Kidney epithelial cell (primary cell): ENCODE data around the gene PLCG2. TPM values are rescaled to one million over a fixed set of nuclear protein-coding genes. Genes with fewer than 3 reads are reported as not detected.
A peak's percentile ranks its signal among the peaks of the same experiment; 100 is the strongest.

ENCODE experiments used
- DNase-seq: peaks from one replicate; pipeline ENCODE4 v3.0.0-alpha.2; 2010; ENCODE audit warnings: low read depth
- H3K27me3 ChIP-seq: 2 replicates; pipeline ENCODE4 v1.6.0; 2011; ENCODE audit warnings: low read length; ENCODE audit not compliant: control insufficient read depth, insufficient read depth
- H3K36me3 ChIP-seq: 2 replicates; pipeline ENCODE4 v1.5.1; 2011; ENCODE audit warnings: low read length; ENCODE audit not compliant: control insufficient read depth, insufficient read depth
- H3K4me3 ChIP-seq: 2 replicates; pipeline ENCODE4 v1.5.1; 2011; ENCODE audit warnings: low read depth, mild to moderate bottlenecking, control low read depth, low read length
- total RNA-seq: library from RNA; depleted of rRNA; stranded (reverse); fragments of >200 nt; gene quantifications from 2 replicates; pipeline ENCODE4 v1.2.3, GENCODE V29; 2015
- TF ChIP-seq, protein P1 (sequence below): IDR thresholded peaks from 2 replicates; pipeline ENCODE4 v1.5.1; 2011; ENCODE audit warnings: mild to moderate bottlenecking, moderate library complexity, low read length, control low read depth, inconsistent platforms; ENCODE audit not compliant: insufficient read depth, poor library complexity, severe bottlenecking

The PLCG2 gene
- total RNA-seq, 1 donor from 2014 or later = 17.3 TPM

DNA sequence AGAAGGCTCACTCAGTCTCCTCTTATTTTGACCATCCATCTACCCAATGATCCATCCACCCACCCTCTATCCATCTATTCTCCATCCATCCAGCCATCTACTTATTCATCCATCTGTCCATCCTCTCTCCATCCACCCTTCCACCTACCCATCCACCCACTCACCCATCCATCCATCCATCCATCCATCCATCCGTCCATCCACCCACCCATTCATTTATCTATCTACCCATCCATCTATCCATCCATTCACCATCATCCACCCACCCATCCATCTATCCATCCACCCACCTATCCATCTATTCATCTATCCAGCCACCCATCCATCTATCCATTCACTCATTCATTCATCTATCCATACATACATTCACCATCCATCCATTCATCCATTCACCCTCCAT lies 45.8 kb upstream of the PLCG2 start:
- DNase-seq = no peak
- TF ChIP-seq, protein P1, sequence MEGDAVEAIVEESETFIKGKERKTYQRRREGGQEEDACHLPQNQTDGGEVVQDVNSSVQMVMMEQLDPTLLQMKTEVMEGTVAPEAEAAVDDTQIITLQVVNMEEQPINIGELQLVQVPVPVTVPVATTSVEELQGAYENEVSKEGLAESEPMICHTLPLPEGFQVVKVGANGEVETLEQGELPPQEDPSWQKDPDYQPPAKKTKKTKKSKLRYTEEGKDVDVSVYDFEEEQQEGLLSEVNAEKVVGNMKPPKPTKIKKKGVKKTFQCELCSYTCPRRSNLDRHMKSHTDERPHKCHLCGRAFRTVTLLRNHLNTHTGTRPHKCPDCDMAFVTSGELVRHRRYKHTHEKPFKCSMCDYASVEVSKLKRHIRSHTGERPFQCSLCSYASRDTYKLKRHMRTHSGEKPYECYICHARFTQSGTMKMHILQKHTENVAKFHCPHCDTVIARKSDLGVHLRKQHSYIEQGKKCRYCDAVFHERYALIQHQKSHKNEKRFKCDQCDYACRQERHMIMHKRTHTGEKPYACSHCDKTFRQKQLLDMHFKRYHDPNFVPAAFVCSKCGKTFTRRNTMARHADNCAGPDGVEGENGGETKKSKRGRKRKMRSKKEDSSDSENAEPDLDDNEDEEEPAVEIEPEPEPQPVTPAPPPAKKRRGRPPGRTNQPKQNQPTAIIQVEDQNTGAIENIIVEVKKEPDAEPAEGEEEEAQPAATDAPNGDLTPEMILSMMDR = no peak
- no peaks in the 10 kb centered on the region for H3K36me3 ChIP-seq
- H3K27me3 ChIP-seq = no peaks in the 10 kb centered on the region
- no peak overlapping the region for H3K4me3 ChIP-seq

DNA sequence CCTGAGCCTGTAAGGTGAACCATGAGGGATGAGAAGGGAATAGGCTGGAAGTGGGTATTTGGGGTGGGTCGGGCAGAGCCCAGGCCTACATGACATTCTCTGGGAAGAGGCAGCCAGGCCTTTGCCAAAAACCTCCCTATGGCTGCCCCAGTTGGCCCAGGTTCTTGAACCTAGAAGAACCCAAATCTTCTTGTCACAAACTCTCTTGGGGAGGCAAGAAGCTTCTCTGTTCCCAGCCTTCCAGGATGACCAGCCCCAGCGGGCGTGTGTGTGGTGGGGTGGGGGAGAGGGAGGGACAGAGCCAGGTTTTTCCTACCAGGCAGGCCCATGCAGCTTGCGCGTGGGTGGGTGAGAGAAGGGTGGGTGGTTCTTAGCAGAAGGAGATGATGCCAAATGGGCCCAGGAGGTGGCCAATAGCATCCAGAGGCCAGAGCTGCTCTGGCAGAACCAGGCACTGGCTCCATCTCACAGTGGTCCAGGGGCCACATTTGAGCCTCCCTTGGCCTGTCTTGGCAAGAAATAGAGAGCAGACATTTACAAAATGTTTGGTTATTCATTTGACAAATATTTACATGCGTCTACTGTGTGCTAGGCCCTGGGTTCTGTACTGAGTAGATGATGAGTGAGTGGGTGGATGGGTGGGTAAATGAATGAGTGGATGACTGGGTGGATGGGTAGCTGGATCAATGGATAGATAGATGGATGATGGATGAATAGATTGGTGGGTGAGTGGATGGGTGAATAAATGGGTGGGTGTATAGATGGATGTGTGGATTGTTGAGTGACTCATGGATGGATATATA lies 44.3 kb upstream of the PLCG2 start:
- Histone ChIP-seq H3K4me3 (no peak overlapping the region), H3K27me3 (no peaks in the 10 kb centered on the region), H3K36me3 (no peaks in the 10 kb centered on the region)
- TF ChIP-seq, protein P1 = no peak
- DNase-seq = no peak

DNA sequence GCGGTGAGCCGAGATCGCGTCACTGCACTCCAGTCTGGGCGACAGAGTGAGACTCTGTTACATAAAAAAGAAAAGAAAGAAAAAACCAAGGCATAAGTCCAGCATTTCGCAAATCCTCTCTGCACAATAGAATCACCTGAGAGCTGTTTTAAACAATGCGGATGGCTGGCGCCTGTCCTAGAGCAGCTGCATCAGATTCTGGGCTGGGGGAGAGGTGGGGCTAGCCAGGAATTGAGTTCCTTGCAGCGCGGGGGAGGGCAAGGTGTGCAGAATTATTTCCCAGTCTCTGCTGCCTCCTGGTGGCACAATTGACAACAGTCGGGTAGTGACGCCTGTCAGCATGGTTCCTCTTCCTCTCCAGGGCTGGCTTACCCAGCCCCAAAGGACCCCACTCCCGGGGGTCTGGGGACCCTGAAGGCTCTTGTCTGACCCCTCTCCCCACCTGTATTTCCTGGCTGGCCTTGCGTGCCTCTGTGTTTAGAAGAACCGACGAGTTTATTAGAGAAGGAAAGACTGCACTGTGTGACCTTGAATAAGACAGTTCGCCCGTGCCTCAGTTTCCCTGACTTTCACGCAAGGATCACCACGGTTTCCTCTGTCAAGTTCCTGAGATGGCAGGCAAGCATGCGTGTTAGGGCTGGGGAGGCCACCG lies 41.1 kb upstream of the PLCG2 start:
- TF ChIP-seq, protein P1 = peak; percentile 79
- no peaks in the 10 kb centered on the region for H3K27me3 ChIP-seq
- no peaks in the 10 kb centered on the region for H3K36me3 ChIP-seq
- H3K4me3 ChIP-seq = no peak overlapping the region
- peak; percentile 38 for DNase-seq

DNA sequence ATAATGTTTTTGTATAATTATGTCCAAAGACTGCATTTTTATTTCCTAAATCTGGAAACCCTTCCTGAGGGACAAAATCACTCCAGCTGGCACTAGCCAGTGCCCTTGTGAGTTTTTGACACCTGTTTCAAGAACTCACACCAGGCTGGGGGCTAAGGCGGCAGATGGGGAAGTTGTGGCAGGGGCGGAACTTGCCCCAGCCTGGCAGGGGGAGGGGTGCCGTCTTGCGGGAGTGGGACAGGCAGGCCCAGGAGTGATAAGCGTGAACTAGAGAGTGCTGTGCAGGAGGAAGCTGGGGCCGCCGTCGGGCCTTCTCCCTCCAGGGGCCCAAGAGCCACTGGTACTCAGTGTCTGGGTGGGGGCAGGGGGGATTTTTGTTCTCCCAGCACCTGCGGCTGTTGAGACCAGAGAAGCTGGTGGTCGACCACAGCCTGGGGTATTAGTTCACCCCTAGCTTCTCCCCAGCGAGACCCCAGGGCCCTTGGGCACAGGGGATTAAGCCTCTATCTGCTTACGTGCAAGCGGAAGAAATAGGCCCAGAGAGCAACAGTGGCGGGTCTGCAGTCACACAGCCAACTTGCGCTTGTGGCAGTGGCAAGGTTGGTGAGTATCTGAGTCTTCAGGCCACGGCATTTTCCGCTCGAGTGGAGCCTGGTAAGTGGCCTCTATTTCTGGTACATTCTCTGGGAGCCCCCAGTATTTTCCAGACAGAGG lies 40.2 kb upstream of the PLCG2 start:
- no peaks in the 10 kb centered on the region for H3K27me3 ChIP-seq
- TF ChIP-seq, protein P1 = no peak
- no peak for DNase-seq
- no peak overlapping the region for H3K4me3 ChIP-seq
- H3K36me3 ChIP-seq = no peaks in the 10 kb centered on the region

DNA sequence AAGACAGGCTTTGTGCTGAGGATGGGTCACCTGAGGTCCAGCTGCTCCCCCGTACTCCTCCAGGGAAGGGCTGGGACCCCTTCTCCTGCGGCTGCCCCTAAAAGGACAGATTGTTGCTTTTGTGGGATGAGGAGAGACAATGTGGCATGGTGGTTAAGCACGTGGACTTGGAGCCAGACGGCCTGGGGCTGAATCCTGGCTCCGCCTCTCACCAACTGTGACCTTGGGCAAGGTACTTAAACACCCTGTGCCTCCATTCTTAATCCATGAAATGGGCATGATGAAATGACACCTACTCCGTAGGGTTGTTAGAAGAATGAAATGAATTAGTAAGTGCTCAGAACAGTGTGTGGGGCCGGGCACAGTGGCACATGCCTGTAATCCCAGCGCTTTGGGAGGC lies 39.6 kb upstream of the PLCG2 start:
- H3K27me3 ChIP-seq = no peaks in the 10 kb centered on the region
- no peak overlapping the region for H3K4me3 ChIP-seq
- TF ChIP-seq, protein P1 = no peak
- H3K36me3 ChIP-seq = no peaks in the 10 kb centered on the region
- no peak for DNase-seq
